Smooth muscle cell (in vitro differentiated cells): Measurements from ENCODE around the gene TRIM13. TPM values are rescaled to one million over a fixed set of nuclear protein-coding genes. Genes with fewer than 3 reads are reported as not detected.

Experiments used
- DNase-seq: peaks from one replicate; lab custom pipeline; 2025; ENCODE audit not compliant: unreplicated experiment; lab: John Stamatoyannopoulos, UW
- H2AFZ ChIP-seq: fragments of 200-600 bp; sonication (generic); 2 replicates; pipeline ENCODE4 v1.6.0; 2016; ENCODE audit warnings: antibody characterized with exemption, low read depth, mild to moderate bottlenecking
- H3F3A ChIP-seq: fragments of 200-600 bp; sonication (generic); 2 replicates; pipeline ENCODE4 v1.6.0; 2017; ENCODE audit warnings: antibody characterized with exemption, low read depth
- H3K27ac ChIP-seq: fragments of 200-600 bp; sonication (generic); 2 replicates; pipeline ENCODE4 v1.5.1; 2016; ENCODE audit warnings: low read depth, mild to moderate bottlenecking
- H3K27me3 ChIP-seq: fragments of 200-600 bp; sonication (generic); 2 replicates; pipeline ENCODE4 v1.6.1; 2016; ENCODE audit warnings: low read depth, mild to moderate bottlenecking
- H3K36me3 ChIP-seq: fragments of 200-600 bp; sonication (generic); 2 replicates; pipeline ENCODE4 v1.5.1; 2016; ENCODE audit warnings: low read depth
- H3K4me1 ChIP-seq: fragments of 200-600 bp; sonication (generic); 2 replicates; pipeline ENCODE4 v1.5.1; 2016; ENCODE audit warnings: low read depth
- H3K4me2 ChIP-seq: fragments of 200-600 bp; sonication (generic); 2 replicates; pipeline ENCODE4 v1.6.0; 2016; ENCODE audit warnings: mild to moderate bottlenecking
- H3K4me3 ChIP-seq: fragments of 200-600 bp; sonication (generic); 2 replicates; pipeline ENCODE4 v1.5.1; 2016; ENCODE audit warnings: mild to moderate bottlenecking
- H3K79me2 ChIP-seq: fragments of 200-600 bp; sonication (generic); 2 replicates; pipeline ENCODE4 v1.6.0; 2016; ENCODE audit warnings: low read depth, mild to moderate bottlenecking
- H3K9ac ChIP-seq: fragments of 200-600 bp; sonication (generic); 2 replicates; pipeline ENCODE4 v1.6.0; 2016; ENCODE audit warnings: low read depth
- H3K9me3 ChIP-seq: fragments of 200-600 bp; sonication (generic); replicated peaks from 2 replicates; pipeline ENCODE4 v1.5.1; 2016; ENCODE audit warnings: low read depth
- H4K20me1 ChIP-seq: fragments of 200-600 bp; sonication (generic); 2 replicates; pipeline ENCODE4 v1.6.0; 2016; ENCODE audit warnings: low read depth
- WGBS: methylation state at CpG from one replicate; pipeline ENCODE4 v1.1.7; 2016; ENCODE audit warnings: low lambda C conversion rate; 5-methylcytosine and 5-hydroxymethylcytosine counted together
- polyA plus RNA-seq: library from polyadenylated mRNA; unstranded; fragments of >200 nt; fragmentation: Nextera tagmentation; extraction: Ambion mirVana; gene quantifications from 2 replicates; pipeline ENCODE4 v1.2.1, GENCODE V29; 2016
- total RNA-seq: library from RNA; depleted of rRNA; stranded (reverse); fragments of >200 nt; gene quantifications from 2 replicates; pipeline ENCODE4 v1.2.3, GENCODE V29; 2014
- TF ChIP-seq, protein P1 (sequence below): fragments of 200-600 bp; sonication (generic); IDR thresholded peaks from 2 replicates; pipeline ENCODE4 v1.5.1; 2017; ENCODE audit warnings: borderline replicate concordance, mild to moderate bottlenecking, antibody characterized with exemption; ENCODE audit not compliant: insufficient read depth, poor library complexity, severe bottlenecking

The TRIM13 gene
- total and polyA plus RNA-seq, 2 experiments from 2014 or later = 18.4 to 19.6 TPM

GRCh38 chr13:49976314-49977258 is 20.3 kb upstream of the TRIM13 start:
- H3K4me3 ChIP-seq = no peak overlapping the region
- no peaks in the 10 kb centered on the region for H4K20me1 ChIP-seq
- WGBS = 48% methylated on average over 8 of the region's 8 CpGs
- no peaks in the 10 kb centered on the region for H3K27me3 ChIP-seq
- H3K9me3 ChIP-seq = no peaks in the 10 kb centered on the region
- TF ChIP-seq, protein P1, sequence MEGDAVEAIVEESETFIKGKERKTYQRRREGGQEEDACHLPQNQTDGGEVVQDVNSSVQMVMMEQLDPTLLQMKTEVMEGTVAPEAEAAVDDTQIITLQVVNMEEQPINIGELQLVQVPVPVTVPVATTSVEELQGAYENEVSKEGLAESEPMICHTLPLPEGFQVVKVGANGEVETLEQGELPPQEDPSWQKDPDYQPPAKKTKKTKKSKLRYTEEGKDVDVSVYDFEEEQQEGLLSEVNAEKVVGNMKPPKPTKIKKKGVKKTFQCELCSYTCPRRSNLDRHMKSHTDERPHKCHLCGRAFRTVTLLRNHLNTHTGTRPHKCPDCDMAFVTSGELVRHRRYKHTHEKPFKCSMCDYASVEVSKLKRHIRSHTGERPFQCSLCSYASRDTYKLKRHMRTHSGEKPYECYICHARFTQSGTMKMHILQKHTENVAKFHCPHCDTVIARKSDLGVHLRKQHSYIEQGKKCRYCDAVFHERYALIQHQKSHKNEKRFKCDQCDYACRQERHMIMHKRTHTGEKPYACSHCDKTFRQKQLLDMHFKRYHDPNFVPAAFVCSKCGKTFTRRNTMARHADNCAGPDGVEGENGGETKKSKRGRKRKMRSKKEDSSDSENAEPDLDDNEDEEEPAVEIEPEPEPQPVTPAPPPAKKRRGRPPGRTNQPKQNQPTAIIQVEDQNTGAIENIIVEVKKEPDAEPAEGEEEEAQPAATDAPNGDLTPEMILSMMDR = peak; percentile 92
- no peaks in the 10 kb centered on the region for H3K36me3 ChIP-seq
- no peak overlapping the region for H3K27ac ChIP-seq
- H3K9ac ChIP-seq = no peak overlapping the region
- peak; percentile 1 for DNase-seq
- no peaks in the 10 kb centered on the region for H3K79me2 ChIP-seq
- H3F3A ChIP-seq = no peaks in the 10 kb centered on the region
- no peak overlapping the region for H3K4me2 ChIP-seq
- H3K4me1 ChIP-seq = no peaks in the 10 kb centered on the region
- H2AFZ ChIP-seq = no peak overlapping the region

DNA sequence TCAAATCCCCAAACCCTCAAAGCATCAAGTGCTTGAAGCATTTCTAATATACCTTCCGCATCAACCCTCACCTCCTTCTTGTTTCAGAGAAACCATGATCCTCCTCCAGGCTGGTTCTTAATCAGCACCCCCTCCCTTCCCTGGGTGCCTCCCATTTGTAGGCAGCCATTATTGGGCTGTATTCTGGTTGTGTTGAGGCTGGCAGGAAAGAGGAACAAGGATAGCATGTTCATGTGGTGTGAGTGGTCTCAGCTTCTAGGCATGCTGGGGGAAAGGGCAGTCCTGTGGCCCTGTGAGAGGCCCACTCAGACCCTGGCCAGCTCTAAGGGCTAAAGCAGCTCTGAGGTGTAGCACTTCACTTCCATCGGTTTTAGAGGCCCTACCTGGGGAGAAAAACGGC is 18.9 kb upstream of the TRIM13 start:
- H3K27me3 ChIP-seq = no peaks in the 10 kb centered on the region
- no peaks in the 10 kb centered on the region for H4K20me1 ChIP-seq
- H2AFZ ChIP-seq = no peak overlapping the region

DNA sequence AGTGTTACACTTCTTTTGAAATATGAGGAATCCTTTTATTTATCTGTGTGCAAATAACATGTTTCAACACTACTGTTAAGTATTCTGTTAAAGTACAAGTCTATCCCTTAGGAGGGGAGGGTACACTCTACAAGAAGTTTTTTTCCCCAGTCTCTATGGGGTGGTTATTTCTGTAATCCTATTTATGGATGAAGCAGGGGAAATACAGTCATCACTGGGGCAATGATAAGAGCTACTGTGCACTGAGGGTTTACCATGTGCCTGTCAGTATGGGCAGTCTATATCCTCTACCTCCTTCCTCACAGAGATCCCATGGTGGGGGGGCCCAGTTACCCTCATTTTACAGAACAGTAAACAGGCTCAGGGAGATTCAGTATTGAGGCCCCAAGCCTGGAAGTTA is 16.6 kb upstream of the TRIM13 start:
- no peak overlapping the region for H3K9ac ChIP-seq
- no peaks in the 10 kb centered on the region for H4K20me1 ChIP-seq
- no peak for DNase-seq
- H3K27ac ChIP-seq = no peak overlapping the region
- H3K4me1 ChIP-seq = no peaks in the 10 kb centered on the region
- no peaks in the 10 kb centered on the region for H3K36me3 ChIP-seq
- H2AFZ ChIP-seq = no peak overlapping the region
- no peaks in the 10 kb centered on the region for H3K27me3 ChIP-seq
- TF ChIP-seq, protein P1 = no peak
- no peaks in the 10 kb centered on the region for H3K79me2 ChIP-seq
- H3F3A ChIP-seq = no peaks in the 10 kb centered on the region
- no peaks in the 10 kb centered on the region for H3K9me3 ChIP-seq
- H3K4me3 ChIP-seq = no peak overlapping the region
- no peak overlapping the region for H3K4me2 ChIP-seq

More for the DNA sequence above, 18.9 kb upstream of the TRIM13 start:
- no peaks in the 10 kb centered on the region for H3F3A ChIP-seq
- no peaks in the 10 kb centered on the region for H3K36me3 ChIP-seq
- no peak overlapping the region for H3K4me3 ChIP-seq
- H3K9me3 ChIP-seq = no peaks in the 10 kb centered on the region
- H3K9ac ChIP-seq = no peak overlapping the region
- H3K4me2 ChIP-seq = no peak overlapping the region
- no peaks in the 10 kb centered on the region for H3K79me2 ChIP-seq
- 91% methylated on average over 3 of the region's 3 CpGs for WGBS
- H3K27ac ChIP-seq = no peak overlapping the region
- TF ChIP-seq, protein P1 = no peak
- DNase-seq = no peak
- no peaks in the 10 kb centered on the region for H3K4me1 ChIP-seq

- Histone ChIP-seq H2AFZ (no peak overlapping the region), H3K79me2 (no peaks in the 10 kb centered on the region), H3K9ac (no peak overlapping the region), H3F3A (no peaks in the 10 kb centered on the region), H3K4me3 (no peak overlapping the region), H3K27me3 (no peaks in the 10 kb centered on the region), H3K4me1 (no peaks in the 10 kb centered on the region), H4K20me1 (no peaks in the 10 kb centered on the region), H3K9me3 (no peaks in the 10 kb centered on the region), H3K27ac (no peak overlapping the region), H3K36me3 (no peaks in the 10 kb centered on the region), H3K4me2 (no peak overlapping the region)
- no peak for DNase-seq
- TF ChIP-seq, protein P1 = no peak
- 100% methylated on average over 2 of the region's 2 CpGs for WGBS
Measured at GRCh38 chr13:49985129-49985528, 11.7 kb upstream of the TRIM13 start.
